ENCODE results near the gene PGAP2. TPM values are rescaled to one million over a fixed set of nuclear protein-coding genes. Genes with fewer than 3 reads are reported as not detected.
A peak's percentile ranks its signal among the peaks of the same experiment; 100 is the strongest.

PGAP2 gene
- total RNA-seq, 1 experiment from 2014 or later = 53.6 TPM

- no TSS peak for BruUV-seq (replicated peaks)
- ChIA-PET CTCF (no interaction called here), POLR2A (no interaction called here)
- H3K4me1 ChIP-seq = no peaks in the 10 kb centered on the region
- Mint-ChIP-seq H3K27ac (ENCODE audit: unreplicated experiment) (no peak overlapping the region), H3K36me3 (ENCODE audit: insufficient read depth, unreplicated experiment) (peaks cover 6% of the 10 kb centered on the region), H3K4me3 (ENCODE audit: unreplicated experiment) (no peak overlapping the region), H3K4me1 (ENCODE audit: low read depth, unreplicated experiment) (peaks cover 11% of the 10 kb centered on the region), H3K9me3 (ENCODE audit: unreplicated experiment) (no peaks in the 10 kb centered on the region), H3K27me3 (ENCODE audit: insufficient read depth, unreplicated experiment) (no peaks in the 10 kb centered on the region)
- H3K27me3 ChIP-seq (replicated peaks; ENCODE audit: control insufficient read depth, insufficient read depth, low read length) = no peaks in the 10 kb centered on the region
- no peaks in the 10 kb centered on the region for H3K36me3 ChIP-seq (ENCODE audit: control insufficient read depth, insufficient read depth, low read length)
- intact Hi-C loops (cut with micrococcal nuclease; ENCODE audit: unreplicated experiment) = no loop called here
- TF ChIP-seq, protein P1, sequence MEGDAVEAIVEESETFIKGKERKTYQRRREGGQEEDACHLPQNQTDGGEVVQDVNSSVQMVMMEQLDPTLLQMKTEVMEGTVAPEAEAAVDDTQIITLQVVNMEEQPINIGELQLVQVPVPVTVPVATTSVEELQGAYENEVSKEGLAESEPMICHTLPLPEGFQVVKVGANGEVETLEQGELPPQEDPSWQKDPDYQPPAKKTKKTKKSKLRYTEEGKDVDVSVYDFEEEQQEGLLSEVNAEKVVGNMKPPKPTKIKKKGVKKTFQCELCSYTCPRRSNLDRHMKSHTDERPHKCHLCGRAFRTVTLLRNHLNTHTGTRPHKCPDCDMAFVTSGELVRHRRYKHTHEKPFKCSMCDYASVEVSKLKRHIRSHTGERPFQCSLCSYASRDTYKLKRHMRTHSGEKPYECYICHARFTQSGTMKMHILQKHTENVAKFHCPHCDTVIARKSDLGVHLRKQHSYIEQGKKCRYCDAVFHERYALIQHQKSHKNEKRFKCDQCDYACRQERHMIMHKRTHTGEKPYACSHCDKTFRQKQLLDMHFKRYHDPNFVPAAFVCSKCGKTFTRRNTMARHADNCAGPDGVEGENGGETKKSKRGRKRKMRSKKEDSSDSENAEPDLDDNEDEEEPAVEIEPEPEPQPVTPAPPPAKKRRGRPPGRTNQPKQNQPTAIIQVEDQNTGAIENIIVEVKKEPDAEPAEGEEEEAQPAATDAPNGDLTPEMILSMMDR (IDR thresholded peaks at IDR 0.05; ENCODE audit: insufficient read depth in 1 of 2, low read depth in 1 of 2, low read length in 1 of 2, severe bottlenecking in 1 of 2, unreplicated experiment in 1 of 2) = no peak
- H3K9me3 ChIP-seq = no peaks in the 10 kb centered on the region
- no peak for DNase-seq
- H3K4me3 ChIP-seq (ENCODE audit: low read depth, low read length) = no peak overlapping the region
Measured at GRCh38 chr11:3845670-3846069, 37.3 kb downstream of the PGAP2 start.

DNA sequence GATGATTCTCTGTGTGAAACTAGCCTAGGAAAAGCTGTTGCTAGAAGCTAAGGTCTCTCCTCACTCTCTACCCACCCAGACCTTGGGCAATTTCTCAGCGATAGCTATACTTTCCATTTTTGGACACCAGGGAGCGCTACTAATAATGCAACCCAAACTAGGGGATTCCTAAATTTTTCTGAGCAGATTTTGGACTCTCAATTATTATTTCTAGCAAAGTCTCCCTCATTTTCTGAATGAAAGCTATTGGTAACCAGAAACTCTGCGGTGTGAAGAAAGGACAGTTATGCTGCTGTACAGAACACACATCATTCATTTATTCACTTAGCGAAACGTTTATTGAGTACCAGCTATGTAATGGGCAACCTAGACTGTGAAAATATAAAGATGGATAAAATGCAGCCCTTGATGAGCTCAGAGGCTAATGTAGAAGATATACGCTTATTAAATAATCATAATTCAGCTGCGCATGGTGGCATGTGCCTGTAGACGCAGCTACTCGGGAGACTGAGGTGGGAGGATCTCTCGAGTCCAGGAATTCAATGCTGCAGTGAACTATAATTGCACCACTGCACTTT lies 41.0 kb downstream of the PGAP2 start:
- BruUV-seq (replicated peaks) = no TSS peak

GRCh38 chr11:3853545-3853842 lies 45.1 kb downstream of the PGAP2 start:
- Mint-ChIP-seq H3K27ac (ENCODE audit: unreplicated experiment) (no peak overlapping the region), H3K36me3 (ENCODE audit: insufficient read depth, unreplicated experiment) (peaks cover 17% of the 10 kb centered on the region), H3K9me3 (ENCODE audit: unreplicated experiment) (no peaks in the 10 kb centered on the region), H3K4me1 (ENCODE audit: low read depth, unreplicated experiment) (peaks cover 33% of the 10 kb centered on the region), H3K27me3 (ENCODE audit: insufficient read depth, unreplicated experiment) (no peaks in the 10 kb centered on the region), H3K4me3 (ENCODE audit: unreplicated experiment) (no peak overlapping the region)
- CTCF ChIA-PET = interaction anchor here (2.2 kb wide), 1 partner anchor 24 kb away, joined by 24 read pairs; no protein-coding TSS in a partner anchor
- Histone ChIP-seq H3K27me3 (replicated peaks; ENCODE audit: control insufficient read depth, insufficient read depth, low read length) (no peaks in the 10 kb centered on the region), H3K9me3 (no peaks in the 10 kb centered on the region), H3K4me1 (peaks cover 15% of the 10 kb centered on the region), H3K4me3 (ENCODE audit: low read depth, low read length) (no peak overlapping the region), H3K36me3 (ENCODE audit: control insufficient read depth, insufficient read depth, low read length) (no peaks in the 10 kb centered on the region)
- intact Hi-C loops (cut with micrococcal nuclease; ENCODE audit: unreplicated experiment) = no loop called here
- DNase-seq = no peak
- POLR2A ChIA-PET = no interaction called here
- BruUV-seq (replicated peaks) = no TSS peak
- TF ChIP-seq, protein P1 (IDR thresholded peaks at IDR 0.05; ENCODE audit: insufficient read depth in 1 of 2, low read depth in 1 of 2, low read length in 1 of 2, severe bottlenecking in 1 of 2, unreplicated experiment in 1 of 2) = no peak

More for the DNA sequence above, 41.0 kb downstream of the PGAP2 start:
- no peaks in the 10 kb centered on the region for H3K9me3 ChIP-seq
- peaks cover 6% of the 10 kb centered on the region for H3K36me3 Mint-ChIP-seq (ENCODE audit: insufficient read depth, unreplicated experiment)
- TF ChIP-seq, protein P1 (IDR thresholded peaks at IDR 0.05; ENCODE audit: insufficient read depth in 1 of 2, low read depth in 1 of 2, low read length in 1 of 2, severe bottlenecking in 1 of 2, unreplicated experiment in 1 of 2) = peak; percentile 67 to 74
- H3K4me1 Mint-ChIP-seq (ENCODE audit: low read depth, unreplicated experiment) = peaks cover 19% of the 10 kb centered on the region
- H3K4me3 Mint-ChIP-seq (ENCODE audit: unreplicated experiment) = no peak overlapping the region
- H3K4me1 ChIP-seq = peaks cover 7% of the 10 kb centered on the region
- no peak overlapping the region for H3K27ac Mint-ChIP-seq (ENCODE audit: unreplicated experiment)
- H3K4me3 ChIP-seq (ENCODE audit: low read depth, low read length) = no peak overlapping the region
- H3K27me3 ChIP-seq (replicated peaks; ENCODE audit: control insufficient read depth, insufficient read depth, low read length) = no peaks in the 10 kb centered on the region
- POLR2A ChIA-PET = interaction anchor here (0.6 to 1.4 kb wide), 2 partner anchors 9 to 56 kb away, joined by 4 to 10 read pairs; partner anchors contain the start of gene RHOG
- H3K9me3 Mint-ChIP-seq (ENCODE audit: unreplicated experiment) = no peaks in the 10 kb centered on the region
- H3K27me3 Mint-ChIP-seq (ENCODE audit: insufficient read depth, unreplicated experiment) = no peaks in the 10 kb centered on the region
- CTCF ChIA-PET = interaction anchor here (0.6 to 3.4 kb wide), 28 partner anchors 8 to 338 kb away, joined by 3 to 81 read pairs (median 4); partner anchors contain the start of gene RHOG
- H3K36me3 ChIP-seq (ENCODE audit: control insufficient read depth, insufficient read depth, low read length) = no peaks in the 10 kb centered on the region
- peak in 1 of 2 experiments; percentile 70 for DNase-seq
- intact Hi-C loops (cut with micrococcal nuclease; ENCODE audit: unreplicated experiment) = loop anchor here (1.0 kb wide), 1 partner anchor 223 kb away; no protein-coding TSS in a partner anchor
